Bronchial epithelial cell (primary cell): ENCODE measurements around the gene MT3. TPM values are rescaled to one million over a fixed set of nuclear protein-coding genes. Genes with fewer than 3 reads are reported as not detected.

Experiments used
- DNase-seq: peaks from one replicate; pipeline ENCODE4 v3.0.0-alpha.2; 2010; ENCODE audit warnings: low read depth
- FAIRE-seq: peaks from 2 replicates; lab custom pipeline; 2011; peaks lifted over from hg19 to GRCh38; lab: Jason Lieb, UNC
- H3K27me3 ChIP-seq: 2 replicates; pipeline ENCODE4 v1.5.1; 2011; ENCODE audit warnings: low read length; ENCODE audit not compliant: control insufficient read depth, insufficient read depth
- H3K36me3 ChIP-seq: 2 replicates; pipeline ENCODE4 v1.5.1; 2011; ENCODE audit warnings: low read length; ENCODE audit not compliant: control insufficient read depth, insufficient read depth
- H3K4me3 ChIP-seq: 2 replicates; pipeline ENCODE4 v1.5.1; 2011; ENCODE audit warnings: mild to moderate bottlenecking, low read depth, low read length, control low read depth
- CTCF ChIP-seq: IDR thresholded peaks from 2 replicates; pipeline ENCODE4 v1.5.1; 2011; ENCODE audit warnings: mild to moderate bottlenecking, moderate library complexity, low read length, control low read depth, inconsistent platforms; ENCODE audit not compliant: insufficient read depth, severe bottlenecking
- total RNA-seq: library from RNA; depleted of rRNA; stranded (reverse); fragments of >200 nt; gene quantifications from 2 replicates; pipeline ENCODE4 v1.2.1, GENCODE V29; 2014

The MT3 gene
- total RNA-seq, 1 donor from 2014 or later: not detected

GRCh38 chr16:56614549-56614991, 25.2 kb downstream of the MT3 start:
- Histone ChIP-seq H3K4me3 (no peak overlapping the region), H3K36me3 (no peaks in the 10 kb centered on the region), H3K27me3 (no peaks in the 10 kb centered on the region)
- no peak for TF ChIP-seq CTCF
- DNase-seq (peak; percentile 92), FAIRE-seq (no peak)

GRCh38 chr16:56615353-56615752, 26.0 kb downstream of the MT3 start:
- H3K4me3 ChIP-seq: no peak overlapping the region
- H3K27me3 ChIP-seq: no peaks in the 10 kb centered on the region
- H3K36me3 ChIP-seq: no peaks in the 10 kb centered on the region
- no peak for FAIRE-seq
- TF ChIP-seq CTCF: no peak
- peak; percentile 89 for DNase-seq

GRCh38 chr16:56616608-56617211, 27.4 kb downstream of the MT3 start:
- peak overlapping the region; percentile 32 for H3K4me3 ChIP-seq
- TF ChIP-seq CTCF: no peak
- FAIRE-seq: no peak

GRCh38 chr16:56617212-56618085, 28.1 kb downstream of the MT3 start:
- Histone ChIP-seq H3K27me3 (no peaks in the 10 kb centered on the region), H3K36me3 (no peaks in the 10 kb centered on the region), H3K4me3 (peak overlapping the region; percentile 32)
- no peak for FAIRE-seq
- no peak for TF ChIP-seq CTCF
- DNase-seq: peak; percentile 56

More at GRCh38 chr16:56616608-56617211, 27.4 kb downstream of the MT3 start:
- H3K27me3 ChIP-seq: no peaks in the 10 kb centered on the region
- H3K36me3 ChIP-seq: no peaks in the 10 kb centered on the region
- DNase-seq: no peak

- FAIRE-seq: no peak
- no peaks in the 10 kb centered on the region for H3K27me3 ChIP-seq
- H3K36me3 ChIP-seq: no peaks in the 10 kb centered on the region
- no peak for DNase-seq
- H3K4me3 ChIP-seq: no peak overlapping the region
- TF ChIP-seq CTCF: no peak
Measured at GRCh38 chr16:56618138-56618537, 28.8 kb downstream of the MT3 start.
